WTC11 (cell line): ENCODE data around the gene OLIG1. TPM values are rescaled to one million over a fixed set of nuclear protein-coding genes. Genes with fewer than 3 reads are reported as not detected.

ENCODE experiments used
- ATAC-seq: fragments of 200-7000 bp; cut with Tn5 transposase; 2 replicates; pipeline ENCODE4 v1.10.0; 2021; ENCODE audit warnings: mild to moderate bottlenecking, moderate library complexity
- CTCF ChIA-PET: fragments of 300-600 bp; sonication (Branson Sonifier 250); formaldehyde crosslinking; loops from one replicate; lab custom pipeline; 2021; ENCODE audit warnings: antibody characterized with exemption; lab: Charles Lee
- POLR2A ChIA-PET: fragments of 350-600 bp; sonication (Branson Sonifier 250); formaldehyde crosslinking; loops from one replicate; lab custom pipeline; 2021; ENCODE audit warnings: antibody characterized with exemption; lab: Charles Lee
- DNase-seq: peaks from one replicate; pipeline ENCODE4 v3.0.0; 2021; ENCODE audit warnings: low spot score
- H3K27ac Mint-ChIP-seq: 2 replicates; pipeline ENCODE4 v1.8.0; 2021; ENCODE audit warnings: mixed read lengths
- H3K27me3 Mint-ChIP-seq: 2 replicates; pipeline ENCODE4 v1.8.0; 2021; ENCODE audit warnings: low read depth, mild to moderate bottlenecking, moderate library complexity, mixed read lengths
- H3K36me3 Mint-ChIP-seq: 2 replicates; pipeline ENCODE4 v1.8.0; 2021; ENCODE audit warnings: mixed read lengths
- H3K4me1 Mint-ChIP-seq: 2 replicates; pipeline ENCODE4 v1.8.0; 2022; ENCODE audit warnings: mixed read lengths
- H3K4me3 Mint-ChIP-seq: 2 replicates; pipeline ENCODE4 v1.8.0; 2021; ENCODE audit warnings: mild to moderate bottlenecking, moderate library complexity, mixed read lengths
- H3K9me3 Mint-ChIP-seq: 2 replicates; pipeline ENCODE4 v1.8.0; 2021; ENCODE audit warnings: mixed read lengths
- AR ChIP-seq: fragments of 250-450 bp; sonication (Bioruptor Pico); IDR thresholded peaks from 2 replicates; pipeline ENCODE4 v1.9.0; 2021; ENCODE audit warnings: mild to moderate bottlenecking
- ATF6 ChIP-seq: sonication (generic); formaldehyde crosslinking; IDR thresholded peaks from 2 replicates; pipeline ENCODE4 v1.8.1; 2023; ENCODE audit warnings: mild to moderate bottlenecking, missing genetic modification reagents
- ERG ChIP-seq: fragments of 250-450 bp; sonication (Bioruptor Pico); IDR thresholded peaks from 2 replicates; pipeline ENCODE4 v1.8.0; 2021; ENCODE audit warnings: mild to moderate bottlenecking
- JAZF1 ChIP-seq: fragments of 250-450 bp; sonication (Bioruptor Pico); IDR thresholded peaks from 2 replicates; pipeline ENCODE4 v1.9.0; 2021; ENCODE audit warnings: moderate library complexity, mild to moderate bottlenecking, inconsistent platforms
- MLX ChIP-seq: sonication (generic); formaldehyde crosslinking; IDR thresholded peaks from 2 replicates; pipeline ENCODE4 v1.8.1; 2023; ENCODE audit warnings: mild to moderate bottlenecking, missing genetic modification reagents, moderate library complexity
- NFYB ChIP-seq: sonication (generic); formaldehyde crosslinking; conservative IDR thresholded peaks from 2 replicates; pipeline ENCODE4 v1.8.0; 2022; ENCODE audit warnings: low read depth, missing genetic modification reagents
- STAT6 ChIP-seq: sonication (generic); formaldehyde crosslinking; conservative IDR thresholded peaks from 2 replicates; pipeline ENCODE4 v1.8.1; 2023; ENCODE audit warnings: mild to moderate bottlenecking, low read depth, missing genetic modification reagents, moderate library complexity
- TEAD4 ChIP-seq: sonication (generic); formaldehyde crosslinking; IDR thresholded peaks from 2 replicates; pipeline ENCODE4 v1.8.0; 2022; ENCODE audit warnings: mild to moderate bottlenecking, missing genetic modification reagents
- USF2 ChIP-seq: sonication (generic); formaldehyde crosslinking; IDR thresholded peaks from 2 replicates; pipeline ENCODE4 v1.8.1; 2023; ENCODE audit warnings: mild to moderate bottlenecking, missing genetic modification reagents, moderate library complexity
- ZNF219 ChIP-seq: sonication (generic); formaldehyde crosslinking; IDR thresholded peaks from 2 replicates; pipeline ENCODE4 v1.8.0; 2023; ENCODE audit warnings: missing genetic modification reagents, mild to moderate bottlenecking, borderline replicate concordance
- ZNF232 ChIP-seq: sonication (generic); formaldehyde crosslinking; IDR thresholded peaks from 2 replicates; pipeline ENCODE4 v1.8.0; 2022; ENCODE audit warnings: mild to moderate bottlenecking, missing genetic modification reagents
- ZNF317 ChIP-seq: sonication (generic); formaldehyde crosslinking; IDR thresholded peaks from 2 replicates; pipeline ENCODE4 v1.8.1; 2023; ENCODE audit warnings: low read depth, mild to moderate bottlenecking, moderate library complexity, missing genetic modification reagents, borderline replicate concordance
- ZSCAN18 ChIP-seq: fragments of 250-450 bp; sonication (Bioruptor Pico); IDR thresholded peaks from 2 replicates; pipeline ENCODE4 v2.1.2; 2022; ENCODE audit warnings: mild to moderate bottlenecking, moderate library complexity
- total RNA-seq: library from RNA; stranded (reverse); gene quantifications from 3 replicates; pipeline ENCODE4 v1.2.3, GENCODE V29; 2021

Gene OLIG1
- total RNA-seq, 1 experiment from 2014 or later, result 2.1 TPM

GRCh38 chr21:33071770-33072306 lies 1.9 kb downstream of the OLIG1 start (continued):
- no peak for TF ChIP-seq ERG

- H3K27me3 Mint-ChIP-seq, result peaks cover 81% of the 10 kb centered on the region
- CTCF ChIA-PET, result interaction anchor here (1.0 kb wide), 1 partner anchor 53 kb away, joined by 3 read pairs; no protein-coding TSS in a partner anchor
These were observed 3.7 kb downstream of the OLIG1 start for GRCh38 chr21:33073636-33074035.

GRCh38 chr21:33075128-33075527 lies 5.2 kb downstream of the OLIG1 start:
- peaks cover 68% of the 10 kb centered on the region for H3K27me3 Mint-ChIP-seq
- no peak overlapping the region; the same call in 1 of the 2 replicates for H3K27ac Mint-ChIP-seq
- no peaks in the 10 kb centered on the region for H3K36me3 Mint-ChIP-seq
- peaks cover 58% of the 10 kb centered on the region for H3K4me1 Mint-ChIP-seq
- no peaks in the 10 kb centered on the region for H3K9me3 Mint-ChIP-seq
- TF ChIP-seq ATF6 (CRISPR knock-in tag) (no peak), STAT6 (no peak), TEAD4 (no peak), ZNF232 (CRISPR knock-in tag) (no peak), ZSCAN18 (CRISPR knock-in tag) (no peak), NFYB (CRISPR knock-in tag) (no peak), USF2 (CRISPR knock-in tag) (no peak), ZNF219 (no peak), JAZF1 (CRISPR knock-in tag) (no peak)
- H3K4me3 Mint-ChIP-seq, result peak overlapping the region; percentile 35; the same call in 1 of the 2 replicates
- CTCF ChIA-PET, result interaction anchor here (0.6 to 1.4 kb wide), 10 partner anchors 21 to 242 kb away, joined by 3 to 6 read pairs (median 3); partner anchors contain the start of gene OLIG2
- POLR2A ChIA-PET, result no interaction called here
- ATAC-seq (peak; percentile 8), DNase-seq (no peak)

More at GRCh38 chr21:33073636-33074035, 3.7 kb downstream of the OLIG1 start:
- H3K4me1 Mint-ChIP-seq, result peaks cover 54% of the 10 kb centered on the region
- TF ChIP-seq USF2 (CRISPR knock-in tag), result no peak
- TF ChIP-seq MLX (CRISPR knock-in tag), result no peak
- no peak for TF ChIP-seq AR (CRISPR knock-in tag)
- no peak for TF ChIP-seq ZNF317 (CRISPR knock-in tag)
- peaks cover 5% of the 10 kb centered on the region; the same call in 1 of the 2 replicates for H3K9me3 Mint-ChIP-seq
- POLR2A ChIA-PET, result no interaction called here
- no peak overlapping the region for H3K4me3 Mint-ChIP-seq
- H3K36me3 Mint-ChIP-seq, result no peaks in the 10 kb centered on the region
- DNase-seq, result no peak
- no peak for ATAC-seq
- no peak overlapping the region for H3K27ac Mint-ChIP-seq
